ENCODE results near the gene VPS37D. TPM values are rescaled to one million over a fixed set of nuclear protein-coding genes. Genes with fewer than 3 reads are reported as not detected.

The VPS37D gene
- polyA plus RNA-seq, 1 donor from 2014 or later: 52.7 TPM

- peak overlapping the region; percentile 99 for H3K4me3 ChIP-seq (ENCODE audit: low read length)
- no peaks in the 10 kb centered on the region for H3F3A ChIP-seq (ENCODE audit: insufficient read depth, low read length, poor library complexity, severe bottlenecking)
- H3K79me2 ChIP-seq (replicated peaks; ENCODE audit: insufficient read depth, low read length): peaks cover 36% of the 10 kb centered on the region
- H4K20me1 ChIP-seq (ENCODE audit: insufficient read depth): no peaks in the 10 kb centered on the region
- H3K9me2 ChIP-seq (ENCODE audit: insufficient read depth, low read length): no peaks in the 10 kb centered on the region
- no peak overlapping the region for H3K4me2 ChIP-seq (ENCODE audit: low read length)
- H3K9me3 ChIP-seq (ENCODE audit: low read length): no peaks in the 10 kb centered on the region
- H3K27me3 ChIP-seq (ENCODE audit: insufficient read depth, low read depth, low read length): no peaks in the 10 kb centered on the region
- no peak overlapping the region for H3K27ac ChIP-seq (ENCODE audit: low read length)
- TF ChIP-seq EP300 (conservative IDR thresholded peaks at IDR 0.05; ENCODE audit: poor library complexity, severe bottlenecking): no peak
- no peak for TF ChIP-seq RAD21 (conservative IDR thresholded peaks at IDR 0.05)
- TF ChIP-seq SMC3 (conservative IDR thresholded peaks at IDR 0.05; ENCODE audit: poor library complexity): no peak
- TF ChIP-seq CTCF (IDR thresholded peaks at IDR 0.05; ENCODE audit: poor library complexity, severe bottlenecking): no peak
- TF ChIP-seq MXI1 (conservative IDR thresholded peaks at IDR 0.05; ENCODE audit: poor library complexity, severe bottlenecking): no peak
- no peak for TF ChIP-seq EZH2 (IDR thresholded peaks at IDR 0.05; ENCODE audit: borderline replicate concordance, insufficient read depth, low read length, poor library complexity, severe bottlenecking)
- TF ChIP-seq TAF1 (IDR thresholded peaks at IDR 0.05; ENCODE audit: low read depth): no peak
- no peak for TF ChIP-seq POLR2AphosphoS5 (IDR thresholded peaks at IDR 0.05)
- no peak overlapping the region for H3K9ac ChIP-seq (ENCODE audit: low read length)
- H2AFZ ChIP-seq (ENCODE audit: low read depth, low read length): no peak overlapping the region
- H3K36me3 ChIP-seq (ENCODE audit: insufficient read depth, low read length): no peaks in the 10 kb centered on the region
These were observed 12.9 kb downstream of the VPS37D start for GRCh38 chr7:73680501-73680900.

DNA sequence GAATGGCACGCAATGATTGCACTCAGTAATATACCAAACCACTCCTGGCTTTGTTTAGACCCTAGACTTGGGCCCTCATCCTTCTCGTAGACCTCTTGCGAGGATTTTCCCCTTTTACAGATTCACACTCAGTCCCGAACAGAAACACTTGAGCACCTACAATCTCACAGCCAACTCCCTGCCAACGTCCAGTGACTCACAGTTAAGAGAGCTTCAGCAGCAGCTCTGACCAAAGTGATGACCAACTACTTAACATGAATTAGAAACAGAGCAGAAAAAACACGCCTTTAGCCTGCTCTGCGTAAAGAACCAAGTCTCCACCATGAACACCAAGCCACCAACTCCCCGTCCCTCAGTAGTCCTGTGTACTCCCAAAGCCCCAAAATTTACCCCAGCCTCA lies 13.4 kb downstream of the VPS37D start:
- Histone ChIP-seq H3K4me2 (ENCODE audit: low read length) (peak overlapping the region; percentile 41), H2AFZ (ENCODE audit: low read depth, low read length) (no peak overlapping the region), H3K9ac (ENCODE audit: low read length) (no peak overlapping the region), H3F3A (ENCODE audit: insufficient read depth, low read length, poor library complexity, severe bottlenecking) (no peaks in the 10 kb centered on the region), H3K27me3 (ENCODE audit: insufficient read depth, low read depth, low read length) (no peaks in the 10 kb centered on the region), H3K27ac (ENCODE audit: low read length) (no peak overlapping the region), H3K9me2 (ENCODE audit: insufficient read depth, low read length) (no peaks in the 10 kb centered on the region), H3K9me3 (ENCODE audit: low read length) (no peaks in the 10 kb centered on the region), H3K36me3 (ENCODE audit: insufficient read depth, low read length) (no peaks in the 10 kb centered on the region), H3K79me2 (replicated peaks; ENCODE audit: insufficient read depth, low read length) (peaks cover 36% of the 10 kb centered on the region), H4K20me1 (ENCODE audit: insufficient read depth) (no peaks in the 10 kb centered on the region), H3K4me3 (ENCODE audit: low read length) (peak overlapping the region; percentile 99)
- TF ChIP-seq EZH2 (IDR thresholded peaks at IDR 0.05; ENCODE audit: borderline replicate concordance, insufficient read depth, low read length, poor library complexity, severe bottlenecking): no peak
- TF ChIP-seq SMC3 (conservative IDR thresholded peaks at IDR 0.05; ENCODE audit: poor library complexity): no peak
- no peak for TF ChIP-seq MXI1 (conservative IDR thresholded peaks at IDR 0.05; ENCODE audit: poor library complexity, severe bottlenecking)
- TF ChIP-seq RAD21 (conservative IDR thresholded peaks at IDR 0.05): no peak
- no peak for TF ChIP-seq EP300 (conservative IDR thresholded peaks at IDR 0.05; ENCODE audit: poor library complexity, severe bottlenecking)
- no peak for TF ChIP-seq TAF1 (IDR thresholded peaks at IDR 0.05; ENCODE audit: low read depth)
- no peak for TF ChIP-seq REST (IDR thresholded peaks at IDR 0.05; ENCODE audit: borderline replicate concordance)
- TF ChIP-seq CTCF (IDR thresholded peaks at IDR 0.05; ENCODE audit: poor library complexity, severe bottlenecking): no peak
- TF ChIP-seq POLR2AphosphoS5 (IDR thresholded peaks at IDR 0.05): no peak
